ENCODE results near the gene MYH10.
"Not testable (repeated sequence)": the region's sequence is repeated elsewhere in the genome, so short reads cannot be mapped to it uniquely, and the experiment has no call there.

Gene MYH10

GRCh38 chr17:8552577-8553320 lies 77.8 kb downstream of the MYH10 start:
- no peak for DNase-seq (ENCODE audit: insufficient read length, low spot score)
- TF ChIP-seq POLR2A (IDR thresholded peaks at IDR 0.05; ENCODE audit: low read depth, low read length) = no peak
- TF ChIP-seq SPI1 (IDR thresholded peaks at IDR 0.05; ENCODE audit: low read depth, low read length) = no peak
- TF ChIP-seq PAX5 (IDR thresholded peaks at IDR 0.05; ENCODE audit: insufficient read depth, low read length, severe bottlenecking) = no peak
- TF ChIP-seq POLR2AphosphoS5 (IDR thresholded peaks at IDR 0.05; ENCODE audit: low read depth, low read length) = no peak
- TF ChIP-seq TAF1 (IDR thresholded peaks at IDR 0.05; ENCODE audit: low read depth, low read length) = no peak
- TF ChIP-seq POU2F2 (IDR thresholded peaks at IDR 0.05; ENCODE audit: low read depth, low read length) = no peak
- no peak for FAIRE-seq

- TF ChIP-seq TAF1 (IDR thresholded peaks at IDR 0.05; ENCODE audit: low read depth, low read length) = no peak
- DNase-seq (ENCODE audit: insufficient read length, low spot score) (no peak), FAIRE-seq (no peak)
Observed at GRCh38 chr17:8542599-8543502, 87.7 kb downstream of the MYH10 start.

- not testable (repeated sequence) for FAIRE-seq; DNase-seq (ENCODE audit: insufficient read length, low spot score)
Observed at GRCh38 chr17:8539976-8540375, 90.5 kb downstream of the MYH10 start.

- DNase-seq (ENCODE audit: insufficient read length, low spot score) = no peak
- no peak for TF ChIP-seq TAF1 (IDR thresholded peaks at IDR 0.05; ENCODE audit: low read depth, low read length)
- TF ChIP-seq POLR2AphosphoS5 (IDR thresholded peaks at IDR 0.05; ENCODE audit: low read depth, low read length) = no peak
- no peak for TF ChIP-seq POLR2A (IDR thresholded peaks at IDR 0.05; ENCODE audit: low read depth, low read length)
- no peak for TF ChIP-seq SPI1 (IDR thresholded peaks at IDR 0.05; ENCODE audit: low read depth, low read length)
- no peak for TF ChIP-seq POU2F2 (IDR thresholded peaks at IDR 0.05; ENCODE audit: low read depth, low read length)
- no peak for TF ChIP-seq PAX5 (IDR thresholded peaks at IDR 0.05; ENCODE audit: insufficient read depth, low read length, severe bottlenecking)
- FAIRE-seq = no peak
Observed at GRCh38 chr17:8537734-8538133, 92.8 kb downstream of the MYH10 start.

GRCh38 chr17:8534498-8535188 lies 95.9 kb downstream of the MYH10 start:
- TF ChIP-seq POU2F2 (IDR thresholded peaks at IDR 0.05; ENCODE audit: low read depth, low read length) = no peak
- TF ChIP-seq SPI1 (IDR thresholded peaks at IDR 0.05; ENCODE audit: low read depth, low read length) = no peak
- no peak for TF ChIP-seq POLR2A (IDR thresholded peaks at IDR 0.05; ENCODE audit: low read depth, low read length)
- TF ChIP-seq PAX5 (IDR thresholded peaks at IDR 0.05; ENCODE audit: insufficient read depth, low read length, severe bottlenecking) = no peak
- TF ChIP-seq POLR2AphosphoS5 (IDR thresholded peaks at IDR 0.05; ENCODE audit: low read depth, low read length) = no peak
- TF ChIP-seq TAF1 (IDR thresholded peaks at IDR 0.05; ENCODE audit: low read depth, low read length) = no peak
- DNase-seq (ENCODE audit: insufficient read length, low spot score) (no peak), FAIRE-seq (no peak)

- no peak for DNase-seq (ENCODE audit: insufficient read length, low spot score)
- no peak for FAIRE-seq
- TF ChIP-seq POLR2AphosphoS5 (IDR thresholded peaks at IDR 0.05; ENCODE audit: low read depth, low read length) (no peak), POU2F2 (IDR thresholded peaks at IDR 0.05; ENCODE audit: low read depth, low read length) (no peak), TAF1 (IDR thresholded peaks at IDR 0.05; ENCODE audit: low read depth, low read length) (no peak), PAX5 (IDR thresholded peaks at IDR 0.05; ENCODE audit: insufficient read depth, low read length, severe bottlenecking) (no peak), SPI1 (IDR thresholded peaks at IDR 0.05; ENCODE audit: low read depth, low read length) (no peak), POLR2A (IDR thresholded peaks at IDR 0.05; ENCODE audit: low read depth, low read length) (no peak)
Observed at GRCh38 chr17:8532021-8532420, 98.5 kb downstream of the MYH10 start.

GRCh38 chr17:8522577-8522976 lies 107.9 kb downstream of the MYH10 start:
- FAIRE-seq (no peak), DNase-seq (ENCODE audit: insufficient read length, low spot score) (no peak)
- no peak for TF ChIP-seq SPI1 (IDR thresholded peaks at IDR 0.05; ENCODE audit: low read depth, low read length)
- TF ChIP-seq POLR2AphosphoS5 (IDR thresholded peaks at IDR 0.05; ENCODE audit: low read depth, low read length) = no peak
- no peak for TF ChIP-seq PAX5 (IDR thresholded peaks at IDR 0.05; ENCODE audit: insufficient read depth, low read length, severe bottlenecking)
- TF ChIP-seq POU2F2 (IDR thresholded peaks at IDR 0.05; ENCODE audit: low read depth, low read length) = no peak
- TF ChIP-seq TAF1 (IDR thresholded peaks at IDR 0.05; ENCODE audit: low read depth, low read length) = no peak
- TF ChIP-seq POLR2A (IDR thresholded peaks at IDR 0.05; ENCODE audit: low read depth, low read length) = no peak

- FAIRE-seq (no peak), DNase-seq (ENCODE audit: insufficient read length, low spot score) (no peak)
- TF ChIP-seq TAF1 (IDR thresholded peaks at IDR 0.05; ENCODE audit: low read depth, low read length) = no peak
- no peak for TF ChIP-seq POLR2AphosphoS5 (IDR thresholded peaks at IDR 0.05; ENCODE audit: low read depth, low read length)
- TF ChIP-seq PAX5 (IDR thresholded peaks at IDR 0.05; ENCODE audit: insufficient read depth, low read length, severe bottlenecking) = no peak
- TF ChIP-seq SPI1 (IDR thresholded peaks at IDR 0.05; ENCODE audit: low read depth, low read length) = no peak
- no peak for TF ChIP-seq POU2F2 (IDR thresholded peaks at IDR 0.05; ENCODE audit: low read depth, low read length)
- no peak for TF ChIP-seq POLR2A (IDR thresholded peaks at IDR 0.05; ENCODE audit: low read depth, low read length)
Observed at GRCh38 chr17:8520981-8521380, 109.5 kb downstream of the MYH10 start.

GRCh38 chr17:8518850-8519249 lies 111.7 kb downstream of the MYH10 start:
- DNase-seq (ENCODE audit: insufficient read length, low spot score) (no peak), FAIRE-seq (no peak)
- no peak for TF ChIP-seq PAX5 (IDR thresholded peaks at IDR 0.05; ENCODE audit: insufficient read depth, low read length, severe bottlenecking)
- no peak for TF ChIP-seq POLR2AphosphoS5 (IDR thresholded peaks at IDR 0.05; ENCODE audit: low read depth, low read length)
- no peak for TF ChIP-seq SPI1 (IDR thresholded peaks at IDR 0.05; ENCODE audit: low read depth, low read length)
- no peak for TF ChIP-seq POU2F2 (IDR thresholded peaks at IDR 0.05; ENCODE audit: low read depth, low read length)
- no peak for TF ChIP-seq TAF1 (IDR thresholded peaks at IDR 0.05; ENCODE audit: low read depth, low read length)
- TF ChIP-seq POLR2A (IDR thresholded peaks at IDR 0.05; ENCODE audit: low read depth, low read length) = no peak

All from GM12891 (cell line).